Esophagus muscularis mucosa (tissue), 3 donors: ENCODE data around the gene TAF11.
"Not testable (repeated sequence)": the region's sequence is repeated elsewhere in the genome, so short reads cannot be mapped to it uniquely, and the experiment has no call there.

Experiments
- POLR2A ChIP-seq: fragments of 450-650 bp; IDR thresholded peaks from one replicate; pipeline ENCODE4 v1.6.1; 2017; ENCODE audit warnings: antibody characterized with exemption, moderate library complexity, mild to moderate bottlenecking, low read depth
- POLR2AphosphoS5 ChIP-seq, 2 donors: sonication (generic); formaldehyde crosslinking; IDR thresholded peaks; one replicate each; pipeline ENCODE4 v1.6.1; 2017; ENCODE audit warnings: antibody characterized with exemption in 2 of 2
- TF ChIP-seq, protein P1 (sequence below), 3 experiments: fragments of 200-600 bp in 2 of 3; fragments of 450-650 bp in 1 of 3; sonication (generic) in 2 of 3; IDR thresholded peaks; one replicate each; pipeline ENCODE4 v1.5.1; 2017 to 2019; ENCODE audit warnings: antibody characterized with exemption in 3 of 3, mild to moderate bottlenecking in 2 of 3, moderate library complexity in 1 of 3

GRCh38 chr6:34849066-34849465, 38.8 kb downstream of the TAF11 start:
- TF ChIP-seq, protein P1, sequence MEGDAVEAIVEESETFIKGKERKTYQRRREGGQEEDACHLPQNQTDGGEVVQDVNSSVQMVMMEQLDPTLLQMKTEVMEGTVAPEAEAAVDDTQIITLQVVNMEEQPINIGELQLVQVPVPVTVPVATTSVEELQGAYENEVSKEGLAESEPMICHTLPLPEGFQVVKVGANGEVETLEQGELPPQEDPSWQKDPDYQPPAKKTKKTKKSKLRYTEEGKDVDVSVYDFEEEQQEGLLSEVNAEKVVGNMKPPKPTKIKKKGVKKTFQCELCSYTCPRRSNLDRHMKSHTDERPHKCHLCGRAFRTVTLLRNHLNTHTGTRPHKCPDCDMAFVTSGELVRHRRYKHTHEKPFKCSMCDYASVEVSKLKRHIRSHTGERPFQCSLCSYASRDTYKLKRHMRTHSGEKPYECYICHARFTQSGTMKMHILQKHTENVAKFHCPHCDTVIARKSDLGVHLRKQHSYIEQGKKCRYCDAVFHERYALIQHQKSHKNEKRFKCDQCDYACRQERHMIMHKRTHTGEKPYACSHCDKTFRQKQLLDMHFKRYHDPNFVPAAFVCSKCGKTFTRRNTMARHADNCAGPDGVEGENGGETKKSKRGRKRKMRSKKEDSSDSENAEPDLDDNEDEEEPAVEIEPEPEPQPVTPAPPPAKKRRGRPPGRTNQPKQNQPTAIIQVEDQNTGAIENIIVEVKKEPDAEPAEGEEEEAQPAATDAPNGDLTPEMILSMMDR (IDR thresholded peaks at IDR 0.05) = not testable (repeated sequence)
- TF ChIP-seq POLR2A; POLR2AphosphoS5 (IDR thresholded peaks at IDR 0.05): not testable (repeated sequence)
